HepG2 (cell line): ENCODE data around the gene VRK2. TPM values are rescaled to one million over a fixed set of nuclear protein-coding genes. Genes with fewer than 3 reads are reported as not detected.

Source experiments
- ETV6 ChIP-seq: sonication (generic); formaldehyde crosslinking; conservative IDR thresholded peaks from 2 replicates; pipeline ENCODE4 v1.4.0; 2020; ENCODE audit warnings: missing genetic modification reagents
- HOXA7 ChIP-seq: sonication (generic); formaldehyde crosslinking; IDR thresholded peaks from 2 replicates; pipeline ENCODE4 v1.8.1; 2022; ENCODE audit warnings: mild to moderate bottlenecking, missing genetic modification reagents, moderate library complexity
- NRL ChIP-seq: sonication (generic); formaldehyde crosslinking; IDR thresholded peaks from 2 replicates; pipeline ENCODE4 v1.5.0; 2020; ENCODE audit warnings: missing genetic modification reagents, mild to moderate bottlenecking, moderate library complexity, borderline replicate concordance
- PCBP2 ChIP-seq: fragments of 200-400 bp; formaldehyde crosslinking; optimal IDR thresholded peaks from 2 replicates; pipeline ENCODE3; 2018; ENCODE audit warnings: low read length, low read depth; ENCODE audit not compliant: poor library complexity, severe bottlenecking
- PHF8 ChIP-seq: sonication (generic); formaldehyde crosslinking; IDR thresholded peaks from 2 replicates; pipeline ENCODE4 v1.5.0; 2020; ENCODE audit warnings: missing genetic modification reagents
- SIX4 ChIP-seq: sonication (generic); formaldehyde crosslinking; IDR thresholded peaks from 2 replicates; pipeline ENCODE4 v1.4.0; 2020; ENCODE audit warnings: missing genetic modification reagents
- SP140L ChIP-seq: sonication (generic); formaldehyde crosslinking; IDR thresholded peaks from 2 replicates; pipeline ENCODE4 v1.4.0; 2020; ENCODE audit warnings: missing genetic modification reagents, borderline replicate concordance
- ZBTB38 ChIP-seq: sonication (generic); formaldehyde crosslinking; IDR thresholded peaks from 2 replicates; pipeline ENCODE4 v1.5.1; 2020; ENCODE audit warnings: mild to moderate bottlenecking, missing genetic modification reagents
- ZNF496 ChIP-seq: sonication (generic); formaldehyde crosslinking; IDR thresholded peaks from 2 replicates; pipeline ENCODE4 v1.8.1; 2023; ENCODE audit warnings: mild to moderate bottlenecking, moderate library complexity, missing genetic modification reagents; ENCODE audit not compliant: insufficient replicate concordance
- ZNF501 ChIP-seq: sonication (generic); formaldehyde crosslinking; IDR thresholded peaks from 2 replicates; pipeline ENCODE4 v1.5.1; 2020; ENCODE audit warnings: mild to moderate bottlenecking, moderate library complexity, missing genetic modification reagents
- ZNF747 ChIP-seq: sonication (generic); formaldehyde crosslinking; IDR thresholded peaks from 2 replicates; pipeline ENCODE4 v1.8.1; 2023; ENCODE audit warnings: missing genetic modification reagents, mild to moderate bottlenecking, borderline replicate concordance
- polyA plus RNA-seq, 8 experiments: library from polyadenylated mRNA; depleted of rRNA in 3 of 8; stranded (reverse) in 7 of 8; unstranded in 1 of 8; fragments of >200 nt; fragmentation: Illumina TruSeq in 4 of 8; extraction: Trizol in 4 of 8; gene quantifications; 2 replicates each; pipeline versions ENCODE4 v1.2.1 to v1.2.3, GENCODE V29; 2011 to 2016; ENCODE audit warnings: low read depth in 4 of 8, missing spikeins in 1 of 8, mixed read lengths in 1 of 8; ENCODE audit not compliant: insufficient read depth in 1 of 8
- total RNA-seq, 5 experiments: library from RNA; depleted of rRNA; stranded (reverse); fragments of >200 nt; fragmentation: Illumina TruSeq; extraction: Trizol; gene quantifications; 2 replicates each; pipeline ENCODE4 v1.2.3, GENCODE V29; 2016; ENCODE audit warnings: low read depth in 1 of 5
- TF ChIP-seq, protein P1 (sequence below): sonication (generic); formaldehyde crosslinking; IDR thresholded peaks from 2 replicates; pipeline ENCODE4 v1.9.0; 2021; ENCODE audit warnings: missing genetic modification reagents, borderline replicate concordance
- TF ChIP-seq, protein P2 (sequence below): fragments of 450-650 bp; IDR thresholded peaks from 2 replicates; pipeline ENCODE4 v1.6.1; 2016
- TF ChIP-seq, protein P3 (sequence below), 2 experiments: sonication (generic) in 1 of 2; formaldehyde crosslinking in 1 of 2; IDR thresholded peaks; 2 replicates each; pipeline versions ENCODE4 v1.4.0 to v1.6.1; 2016 to 2020; ENCODE audit warnings: borderline replicate concordance in 1 of 2, low read depth in 1 of 2, mild to moderate bottlenecking in 1 of 2, missing genetic modification reagents in 1 of 2
- TF ChIP-seq, protein P4 (sequence below), 2 experiments: sonication (generic) in 1 of 2; formaldehyde crosslinking in 1 of 2; IDR thresholded peaks; 2 replicates each; pipeline versions ENCODE4 v1.4.0 to v1.6.1; 2018 to 2020; ENCODE audit warnings: missing genetic modification reagents in 2 of 2, borderline replicate concordance in 1 of 2, low read depth in 1 of 2, mild to moderate bottlenecking in 1 of 2, missing biosample characterization in 1 of 2
- TF ChIP-seq, protein P5 (sequence below): sonication (generic); formaldehyde crosslinking; IDR thresholded peaks from 2 replicates; pipeline ENCODE4 v1.5.1; 2020; ENCODE audit warnings: missing genetic modification reagents, mild to moderate bottlenecking, borderline replicate concordance

Gene VRK2
- total and polyA plus RNA-seq, 2 of the 13 experiments (the other 11 are each of a cell fraction or from before 2014, with no cell fraction given): 13.3 to 29.1 TPM

DNA sequence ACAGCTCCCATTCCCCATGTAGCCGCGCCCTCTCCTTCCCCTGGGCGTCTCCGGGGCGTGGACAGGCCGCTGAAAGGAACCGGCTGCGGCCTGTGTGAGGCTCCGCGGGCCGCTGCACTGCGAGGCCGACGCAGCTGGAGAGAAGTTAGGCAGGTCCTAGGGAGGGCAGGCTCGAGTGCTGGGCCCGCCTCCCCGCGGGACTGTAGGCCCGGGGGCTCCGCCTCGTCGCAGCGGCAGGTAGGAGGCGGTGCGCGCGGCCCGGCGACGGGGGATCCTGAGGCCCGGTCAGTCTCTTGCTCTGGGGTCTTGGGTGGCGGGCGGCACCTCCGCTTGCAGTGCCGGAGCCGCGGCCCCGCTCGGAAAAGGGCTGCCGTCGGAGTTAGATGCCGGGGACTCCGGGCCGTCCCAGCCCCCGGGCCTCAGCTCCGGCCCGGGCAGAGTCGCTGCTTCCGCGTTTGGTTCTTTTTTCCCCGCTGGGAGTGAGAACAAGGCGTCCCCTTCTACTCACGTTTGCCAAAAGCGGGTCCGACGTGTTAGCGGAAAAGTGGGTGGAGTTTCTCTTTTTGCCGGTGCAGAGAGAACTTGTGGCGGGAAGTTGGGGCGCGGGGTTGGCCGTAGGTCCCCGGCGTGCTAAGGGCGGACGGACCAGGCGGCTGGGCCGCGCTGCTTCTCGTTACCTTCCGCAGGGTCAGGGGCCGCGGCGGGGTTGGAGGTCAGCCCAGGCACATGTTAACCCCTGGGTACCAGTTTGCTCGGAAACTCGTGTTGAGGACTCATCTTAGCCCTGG, at the start of gene VRK2 (continued):
- TF ChIP-seq, protein P1, sequence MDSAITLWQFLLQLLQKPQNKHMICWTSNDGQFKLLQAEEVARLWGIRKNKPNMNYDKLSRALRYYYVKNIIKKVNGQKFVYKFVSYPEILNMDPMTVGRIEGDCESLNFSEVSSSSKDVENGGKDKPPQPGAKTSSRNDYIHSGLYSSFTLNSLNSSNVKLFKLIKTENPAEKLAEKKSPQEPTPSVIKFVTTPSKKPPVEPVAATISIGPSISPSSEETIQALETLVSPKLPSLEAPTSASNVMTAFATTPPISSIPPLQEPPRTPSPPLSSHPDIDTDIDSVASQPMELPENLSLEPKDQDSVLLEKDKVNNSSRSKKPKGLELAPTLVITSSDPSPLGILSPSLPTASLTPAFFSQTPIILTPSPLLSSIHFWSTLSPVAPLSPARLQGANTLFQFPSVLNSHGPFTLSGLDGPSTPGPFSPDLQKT (CRISPR knock-in tag): peak; percentile 50; the same call in 1 of the 2 replicates
- TF ChIP-seq ZNF501 (CRISPR knock-in tag): peak; percentile 98
- TF ChIP-seq, protein P2, sequence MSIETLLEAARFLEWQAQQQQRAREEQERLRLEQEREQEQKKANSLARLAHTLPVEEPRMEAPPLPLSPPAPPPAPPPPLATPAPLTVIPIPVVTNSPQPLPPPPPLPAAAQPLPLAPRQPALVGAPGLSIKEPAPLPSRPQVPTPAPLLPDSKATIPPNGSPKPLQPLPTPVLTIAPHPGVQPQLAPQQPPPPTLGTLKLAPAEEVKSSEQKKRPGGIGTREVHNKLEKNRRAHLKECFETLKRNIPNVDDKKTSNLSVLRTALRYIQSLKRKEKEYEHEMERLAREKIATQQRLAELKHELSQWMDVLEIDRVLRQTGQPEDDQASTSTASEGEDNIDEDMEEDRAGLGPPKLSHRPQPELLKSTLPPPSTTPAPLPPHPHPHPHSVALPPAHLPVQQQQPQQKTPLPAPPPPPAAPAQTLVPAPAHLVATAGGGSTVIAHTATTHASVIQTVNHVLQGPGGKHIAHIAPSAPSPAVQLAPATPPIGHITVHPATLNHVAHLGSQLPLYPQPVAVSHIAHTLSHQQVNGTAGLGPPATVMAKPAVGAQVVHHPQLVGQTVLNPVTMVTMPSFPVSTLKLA: no peak
- TF ChIP-seq HOXA7: no peak
- TF ChIP-seq, protein P3, sequence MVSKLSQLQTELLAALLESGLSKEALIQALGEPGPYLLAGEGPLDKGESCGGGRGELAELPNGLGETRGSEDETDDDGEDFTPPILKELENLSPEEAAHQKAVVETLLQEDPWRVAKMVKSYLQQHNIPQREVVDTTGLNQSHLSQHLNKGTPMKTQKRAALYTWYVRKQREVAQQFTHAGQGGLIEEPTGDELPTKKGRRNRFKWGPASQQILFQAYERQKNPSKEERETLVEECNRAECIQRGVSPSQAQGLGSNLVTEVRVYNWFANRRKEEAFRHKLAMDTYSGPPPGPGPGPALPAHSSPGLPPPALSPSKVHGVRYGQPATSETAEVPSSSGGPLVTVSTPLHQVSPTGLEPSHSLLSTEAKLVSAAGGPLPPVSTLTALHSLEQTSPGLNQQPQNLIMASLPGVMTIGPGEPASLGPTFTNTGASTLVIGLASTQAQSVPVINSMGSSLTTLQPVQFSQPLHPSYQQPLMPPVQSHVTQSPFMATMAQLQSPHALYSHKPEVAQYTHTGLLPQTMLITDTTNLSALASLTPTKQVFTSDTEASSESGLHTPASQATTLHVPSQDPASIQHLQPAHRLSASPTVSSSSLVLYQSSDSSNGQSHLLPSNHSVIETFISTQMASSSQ (IDR thresholded peaks at IDR 0.05; ENCODE audit: low read depth): no peak
- TF ChIP-seq, protein P3 (CRISPR knock-in tag; IDR thresholded peaks at IDR 0.05; ENCODE audit: borderline replicate concordance): peak; percentile 82; the same call in 1 of the 2 replicates
- TF ChIP-seq, protein P4, sequence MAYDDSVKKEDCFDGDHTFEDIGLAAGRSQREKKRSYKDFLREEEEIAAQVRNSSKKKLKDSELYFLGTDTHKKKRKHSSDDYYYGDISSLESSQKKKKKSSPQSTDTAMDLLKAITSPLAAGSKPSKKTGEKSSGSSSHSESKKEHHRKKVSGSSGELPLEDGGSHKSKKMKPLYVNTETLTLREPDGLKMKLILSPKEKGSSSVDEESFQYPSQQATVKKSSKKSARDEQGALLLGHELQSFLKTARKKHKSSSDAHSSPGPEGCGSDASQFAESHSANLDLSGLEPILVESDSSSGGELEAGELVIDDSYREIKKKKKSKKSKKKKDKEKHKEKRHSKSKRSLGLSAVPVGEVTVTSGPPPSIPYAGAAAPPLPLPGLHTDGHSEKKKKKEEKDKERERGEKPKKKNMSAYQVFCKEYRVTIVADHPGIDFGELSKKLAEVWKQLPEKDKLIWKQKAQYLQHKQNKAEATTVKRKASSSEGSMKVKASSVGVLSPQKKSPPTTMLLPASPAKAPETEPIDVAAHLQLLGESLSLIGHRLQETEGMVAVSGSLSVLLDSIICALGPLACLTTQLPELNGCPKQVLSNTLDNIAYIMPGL (CRISPR knock-in tag; IDR thresholded peaks at IDR 0.05; ENCODE audit: borderline replicate concordance in 1 of 2, low read depth in 1 of 2): peak; percentile 97 to 100
- peak; percentile 98 for TF ChIP-seq PHF8 (CRISPR knock-in tag)
- TF ChIP-seq ZNF747 (CRISPR knock-in tag): peak; percentile 95
- peak; percentile 39 for TF ChIP-seq SIX4 (CRISPR knock-in tag)
- no peak for TF ChIP-seq PCBP2
- TF ChIP-seq, protein P5, sequence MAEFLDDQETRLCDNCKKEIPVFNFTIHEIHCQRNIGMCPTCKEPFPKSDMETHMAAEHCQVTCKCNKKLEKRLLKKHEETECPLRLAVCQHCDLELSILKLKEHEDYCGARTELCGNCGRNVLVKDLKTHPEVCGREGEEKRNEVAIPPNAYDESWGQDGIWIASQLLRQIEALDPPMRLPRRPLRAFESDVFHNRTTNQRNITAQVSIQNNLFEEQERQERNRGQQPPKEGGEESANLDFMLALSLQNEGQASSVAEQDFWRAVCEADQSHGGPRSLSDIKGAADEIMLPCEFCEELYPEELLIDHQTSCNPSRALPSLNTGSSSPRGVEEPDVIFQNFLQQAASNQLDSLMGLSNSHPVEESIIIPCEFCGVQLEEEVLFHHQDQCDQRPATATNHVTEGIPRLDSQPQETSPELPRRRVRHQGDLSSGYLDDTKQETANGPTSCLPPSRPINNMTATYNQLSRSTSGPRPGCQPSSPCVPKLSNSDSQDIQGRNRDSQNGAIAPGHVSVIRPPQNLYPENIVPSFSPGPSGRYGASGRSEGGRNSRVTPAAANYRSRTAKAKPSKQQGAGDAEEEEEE (CRISPR knock-in tag): peak; percentile 91; the same call in 1 of the 2 replicates
- TF ChIP-seq ZNF496 (CRISPR knock-in tag): no peak
- TF ChIP-seq NRL (CRISPR knock-in tag): peak; percentile 97
- TF ChIP-seq ETV6 (CRISPR knock-in tag): peak; percentile 85
- peak; percentile 83 for TF ChIP-seq ZBTB38 (CRISPR knock-in tag)
- peak; percentile 77; the same call in 1 of the 2 replicates for TF ChIP-seq SP140L (CRISPR knock-in tag)
